ENCODE data around the gene GPR55. TPM values are rescaled to one million over a fixed set of nuclear protein-coding genes. Genes with fewer than 3 reads are reported as not detected.

Gene GPR55
- total and polyA plus RNA-seq, 10 of the 15 experiments (the other 5 are each of a cell fraction or from before 2014, with no cell fraction given): 2.1 to 30.1 (median 16.2) TPM

GRCh38 chr2:230879271-230879882 is 45.7 kb downstream of the GPR55 start:
- CTCF ChIA-PET: interaction anchor here (1.1 to 1.5 kb wide), 3 partner anchors 12 to 183 kb away, joined by 3 to 6 read pairs (median 4); no protein-coding TSS in a partner anchor
- ATAC-seq: no peak
- no peak for FAIRE-seq
- H3K27me3 ChIP-seq (replicated peaks in 1 of 2; ENCODE audit: control insufficient read depth in 2 of 2, insufficient read depth in 2 of 2, low read length in 1 of 2): no peaks in the 10 kb centered on the region
- no peak overlapping the region for H3K27ac ChIP-seq (ENCODE audit: control insufficient read depth, insufficient read depth)
- peaks cover 20% of the 10 kb centered on the region for H3K4me1 ChIP-seq (ENCODE audit: control insufficient read depth, insufficient read depth, low read length)
- SMC1A ChIA-PET (ENCODE audit: uncharacterized antibody, unreplicated experiment): interaction anchor here (1.6 to 1.9 kb wide), 2 partner anchors 14 to 32 kb away, joined by 3 to 6 read pairs; no protein-coding TSS in a partner anchor
- peaks cover 2 to 9% of the 10 kb centered on the region in 2 experiments; a peak in 3 of 4 replicates for H3K36me3 ChIP-seq (ENCODE audit: control insufficient read depth in 2 of 2, insufficient read depth in 2 of 2, low read length in 1 of 2)
- H3K79me2 ChIP-seq (ENCODE audit: control insufficient read depth, insufficient read depth, low read length): no peaks in the 10 kb centered on the region
- RAD21 ChIA-PET (ENCODE audit: unreplicated experiment): interaction anchor here (0.6 to 1.7 kb wide), 2 partner anchors 9 to 12 kb away, joined by 3 to 5 read pairs; no protein-coding TSS in a partner anchor
- 91% methylated on average over 11 of the region's 11 CpGs for WGBS (ENCODE audit: insufficient coverage, insufficient replicate concordance, low lambda C conversion rate, missing lambda C conversion rate)
- POLR2A ChIA-PET: no interaction called here
- H3K9me3 ChIP-seq (replicated peaks; ENCODE audit: control insufficient read depth, insufficient read depth, low read length): no peaks in the 10 kb centered on the region
- no peak for DNase-seq (ENCODE audit: low read depth, low spot score)
- H3K9ac ChIP-seq (ENCODE audit: control insufficient read depth, insufficient read depth, low read length): no peak overlapping the region
- H3K4me2 ChIP-seq (ENCODE audit: control insufficient read depth, insufficient read depth): no peak overlapping the region
- intact Hi-C loops (cut with micrococcal nuclease; ENCODE audit: unreplicated experiment): no loop called here
- H2AFZ ChIP-seq (ENCODE audit: control insufficient read depth, low read depth, low read length): no peak overlapping the region
- H3K4me3 ChIP-seq: no peak overlapping the region
- in situ Hi-C loops (cut with MboI): no loop called here
- no peaks in the 10 kb centered on the region for H4K20me1 ChIP-seq (ENCODE audit: control insufficient read depth, insufficient read depth)
- BruUV-seq (replicated peaks): no TSS peak
- TF ChIP-seq SPI1 (IDR thresholded peaks at IDR 0.05; ENCODE audit: borderline replicate concordance, insufficient read depth, low read depth, low read length) (no peak), ATF3 (IDR thresholded peaks at IDR 0.05; ENCODE audit: borderline replicate concordance, extremely low read depth, low read depth, low read length) (no peak), ZNF622 (IDR thresholded peaks at IDR 0.05) (no peak), BCLAF1 (IDR thresholded peaks at IDR 0.05) (no peak), FOXK2 (IDR thresholded peaks at IDR 0.05) (no peak)
